Pancreas (tissue), 10 donors: Measurements from ENCODE around the gene MPC2. TPM values are rescaled to one million over a fixed set of nuclear protein-coding genes. Genes with fewer than 3 reads are reported as not detected.
A peak's percentile ranks its signal among the peaks of the same experiment; 100 is the strongest.
"Not testable (repeated sequence)": the region's sequence is repeated elsewhere in the genome, so short reads cannot be mapped to it uniquely, and the experiment has no call there.

Experiments used
- ATAC-seq, 4 donors: fragments of 200-7000 bp; cut with Tn5 transposase; one replicate each; pipeline versions ENCODE4 v1.8.0 to v1.9.1; 2020; ENCODE audit warnings: mild to moderate bottlenecking in 4 of 4, moderate library complexity in 4 of 4
- DNase-seq, 6 donors: peaks; one replicate each; pipeline ENCODE4 v3.0.0-alpha.2; 2020
- FAIRE-seq: peaks from 2 replicates; lab custom pipeline; 2012; peaks lifted over from hg19 to GRCh38; lab: Jason Lieb, UNC
- H3K27ac ChIP-seq, 4 donors: fragments of 200-600 bp; sonication (generic); 1 replicate in 3 of 4; 2 replicates in 1 of 4; pipeline versions ENCODE4 v1.5.0 to v1.8.0; 2020
- H3K27me3 ChIP-seq, 4 donors: fragments of 200-600 bp; one replicate each; pipeline ENCODE4 v1.8.0; 2021
- H3K36me3 ChIP-seq, 3 donors: fragments of 200-600 bp; sonication (generic) in 1 of 3; one replicate each; pipeline versions ENCODE4 v1.5.0 to v1.8.0; 2020 to 2021
- H3K4me1 ChIP-seq, 3 donors: fragments of 200-600 bp; one replicate each; pipeline ENCODE4 v1.8.0; 2021
- H3K4me3 ChIP-seq, 4 donors: fragments of 200-600 bp; sonication (generic) in 2 of 4; one replicate each; pipeline versions ENCODE4 v1.5.0 to v1.8.0; 2020 to 2021
- H3K9me3 ChIP-seq, 4 donors: fragments of 200-600 bp; one replicate each; pipeline ENCODE4 v1.8.0; 2021
- CTCF ChIP-seq, 4 donors: fragments of 200-600 bp; sonication (generic) in 3 of 4; IDR thresholded peaks; one replicate each; pipeline versions ENCODE4 v1.5.0 to v1.8.0; 2021; ENCODE audit warnings: antibody characterized with exemption in 4 of 4
- WGBS, 2 donors: extraction: QIAGEN DNeasy Blood & Tissue Kit; methylation state at CpG; one replicate each; pipeline ENCODE4 v1.1.7; 2013; 5-methylcytosine and 5-hydroxymethylcytosine counted together
- intact Hi-C, 3 donors: fragments of 100-400 bp; cut with DNase I; formaldehyde crosslinking; loops; one replicate each; pipeline versions ENCODE4 v1.11.1 to v1.14.2; 2022
- polyA plus RNA-seq, 2 donors: library from polyadenylated mRNA; stranded (reverse); fragments of 200-250 nt; gene quantifications; one replicate each; pipeline ENCODE4 v1.2.3, GENCODE V29; 2013
- total RNA-seq, 6 donors: library from RNA; stranded (reverse); fragmentation: NEBNext Ultra II Directional in 4 of 6; extraction: Animal tissue kit (Norgen Biotek cat#: 25700) in 4 of 6; gene quantifications; one replicate each; pipeline versions ENCODE4 v1.2.1 to v1.2.4, GENCODE V29; 2021 to 2023
- donor health status: healthy with polysubstance abuse.
- donor health status: DM: no; HTN: no; CAD: no; lungs with moderate emphysema.
- donor health status: DM: no; HTN: no; CAD: no.
- donor health status: control.
- donor health status: control.
- donor health status: Bipolar disorder and iron deficiency.
- donor health status: DM: yes; HTN: yes; CAD: no.
- donor health status: DM: no; HTN: no; CAD: no.
- donor health status: DM: no; HTN: no; CAD: no.
- donor health status: DM: yes; HTN: yes; CAD: no.

The MPC2 gene
- total and polyA plus RNA-seq, 8 donors, result 25.5 to 72.5 (median 40.2) TPM

GRCh38 chr1:167893798-167894197 is 43.1 kb downstream of the MPC2 start:
- H3K36me3 ChIP-seq, result no peaks in the 10 kb centered on the region
- ATAC-seq (peak in 1 of 4 donors; percentile 30), FAIRE-seq (no peak), DNase-seq (no peak)
- intact Hi-C loops, result no loop called here
- no peak overlapping the region for H3K4me3 ChIP-seq
- H3K9me3 ChIP-seq, result no peaks in the 10 kb centered on the region
- H3K27me3 ChIP-seq, result no peaks in the 10 kb centered on the region
- no peak overlapping the region for H3K27ac ChIP-seq
- no peaks in the 10 kb centered on the region for H3K4me1 ChIP-seq
- no peak for TF ChIP-seq CTCF (IDR thresholded peaks at IDR 0.05)
- WGBS, 2 donors, result 77 to 83% methylated on average over 2 of the region's 2 CpGs

- no peak overlapping the region for H3K27ac ChIP-seq
- TF ChIP-seq CTCF (IDR thresholded peaks at IDR 0.05), result no peak
- FAIRE-seq, result no peak
- DNase-seq, result no peak
- H3K27me3 ChIP-seq, result no peaks in the 10 kb centered on the region
- H3K36me3 ChIP-seq, result no peaks in the 10 kb centered on the region
- intact Hi-C loops, result no loop called here
- ATAC-seq, result no peak
- H3K9me3 ChIP-seq, result no peaks in the 10 kb centered on the region
- H3K4me3 ChIP-seq, result no peak overlapping the region
- H3K4me1 ChIP-seq, result no peaks in the 10 kb centered on the region
Observed at GRCh38 chr1:167890400-167890799, 46.5 kb downstream of the MPC2 start.

GRCh38 chr1:167887187-167887586 is 49.7 kb downstream of the MPC2 start:
- 76 to 87% methylated on average over 2 of the region's 2 CpGs for WGBS, 2 donors
- H3K36me3 ChIP-seq, H3K9me3 ChIP-seq, H3K4me1 ChIP-seq, H3K27ac ChIP-seq, FAIRE-seq, intact Hi-C loops, H3K27me3 ChIP-seq, H3K4me3 ChIP-seq, ATAC-seq, DNase-seq: not testable (repeated sequence)

- Histone ChIP-seq H3K9me3 (no peaks in the 10 kb centered on the region), H3K36me3 (no peaks in the 10 kb centered on the region), H3K4me3 (no peak overlapping the region), H3K4me1 (no peaks in the 10 kb centered on the region), H3K27ac (no peak overlapping the region), H3K27me3 (no peaks in the 10 kb centered on the region)
- FAIRE-seq, result no peak
- intact Hi-C loops, result no loop called here
- no peak for TF ChIP-seq CTCF (IDR thresholded peaks at IDR 0.05)
- DNase-seq, result no peak
- no peak for ATAC-seq
- WGBS, 2 donors, result 88 to 97% methylated on average over 8 of the region's 8 CpGs
Observed at GRCh38 chr1:167882376-167882775, 54.5 kb downstream of the MPC2 start.

GRCh38 chr1:167881786-167882185 is 55.1 kb downstream of the MPC2 start:
- Histone ChIP-seq H3K4me3 (no peak overlapping the region), H3K27me3 (no peaks in the 10 kb centered on the region)
- WGBS, 2 donors, result 87 to 88% methylated on average over 3 of the region's 3 CpGs

More at GRCh38 chr1:167881786-167882185, 55.1 kb downstream of the MPC2 start:
- FAIRE-seq (no peak), ATAC-seq (no peak), DNase-seq (no peak)
- H3K27ac ChIP-seq, result no peak overlapping the region
- H3K9me3 ChIP-seq, result no peaks in the 10 kb centered on the region
- no peaks in the 10 kb centered on the region for H3K4me1 ChIP-seq
- intact Hi-C loops, result no loop called here
- TF ChIP-seq CTCF (IDR thresholded peaks at IDR 0.05), result no peak
- no peaks in the 10 kb centered on the region for H3K36me3 ChIP-seq
